ENCODE results near the gene SVBP.
A peak's percentile ranks its signal among the peaks of the same experiment; 100 is the strongest.
"Not testable (repeated sequence)": the region's sequence is repeated elsewhere in the genome, so short reads cannot be mapped to it uniquely, and the experiment has no call there.

The SVBP gene

GRCh38 chr1:42816585-42817439 lies at the start of gene SVBP, which contains the start of gene ERMAP:
Gene SVBP (minus strand): TSS chr1:42817397. CDS start chr1:42816544, 853 bp downstream.
Gene ERMAP (plus strand): TSS chr1:42817122. CDS start chr1:42830449, 13,327 bp downstream.
- DNase-seq (ENCODE audit: extremely low read depth in 1 of 2, low read depth in 1 of 2) = peak; percentile 82 to 97

- DNase-seq (ENCODE audit: extremely low read depth in 1 of 2, low read depth in 1 of 2) = no peak
Measured at GRCh38 chr1:42866549-42866948, 49.4 kb upstream of the SVBP start.

- DNase-seq (ENCODE audit: extremely low read depth in 1 of 2, low read depth in 1 of 2) = no peak
Measured at GRCh38 chr1:42861014-42861399, 43.8 kb upstream of the SVBP start.

- no peak for DNase-seq (ENCODE audit: extremely low read depth in 1 of 2, low read depth in 1 of 2)
Measured at GRCh38 chr1:42860339-42861013, 43.3 kb upstream of the SVBP start.

GRCh38 chr1:42859366-42859765 lies 42.2 kb upstream of the SVBP start:
- not testable (repeated sequence) for DNase-seq (ENCODE audit: extremely low read depth in 1 of 2, low read depth in 1 of 2)

- DNase-seq (ENCODE audit: extremely low read depth in 1 of 2, low read depth in 1 of 2) = not testable (repeated sequence)
Measured at GRCh38 chr1:42856554-42856953, 39.4 kb upstream of the SVBP start.

- no peak for DNase-seq (ENCODE audit: extremely low read depth in 1 of 2, low read depth in 1 of 2)
Measured at GRCh38 chr1:42853116-42853884, 36.1 kb upstream of the SVBP start.

GRCh38 chr1:42852608-42852980 lies 35.4 kb upstream of the SVBP start:
- no peak for DNase-seq (ENCODE audit: extremely low read depth in 1 of 2, low read depth in 1 of 2)

GRCh38 chr1:42851960-42852607 lies 34.9 kb upstream of the SVBP start:
- no peak for DNase-seq (ENCODE audit: extremely low read depth in 1 of 2, low read depth in 1 of 2)

GRCh38 chr1:42851420-42851819 lies 34.2 kb upstream of the SVBP start:
- DNase-seq (ENCODE audit: extremely low read depth in 1 of 2, low read depth in 1 of 2) = no peak

- no peak for DNase-seq (ENCODE audit: extremely low read depth in 1 of 2, low read depth in 1 of 2)
Measured at GRCh38 chr1:42849944-42850343, 32.7 kb upstream of the SVBP start.

GRCh38 chr1:42848823-42849537 lies 31.8 kb upstream of the SVBP start:
- no peak for DNase-seq (ENCODE audit: extremely low read depth in 1 of 2, low read depth in 1 of 2)

GRCh38 chr1:42847721-42848460 lies 30.7 kb upstream of the SVBP start:
- no peak for DNase-seq (ENCODE audit: extremely low read depth in 1 of 2, low read depth in 1 of 2)

- DNase-seq (ENCODE audit: extremely low read depth in 1 of 2, low read depth in 1 of 2) = no peak
Measured at GRCh38 chr1:42847111-42847595, 30.0 kb upstream of the SVBP start.

GRCh38 chr1:42846257-42847110 lies 29.3 kb upstream of the SVBP start, which contains the start of gene ZNF691:
Gene ZNF691 (plus strand): TSS chr1:42846613. CDS start chr1:42849659, 3,046 bp downstream.
- peak; percentile 69 to 73 for DNase-seq (ENCODE audit: extremely low read depth in 1 of 2, low read depth in 1 of 2)

- no peak for DNase-seq (ENCODE audit: extremely low read depth in 1 of 2, low read depth in 1 of 2)
Measured at GRCh38 chr1:42845866-42846256, 28.7 kb upstream of the SVBP start.

GRCh38 chr1:42845193-42845592 lies 28.0 kb upstream of the SVBP start:
- no peak for DNase-seq (ENCODE audit: extremely low read depth in 1 of 2, low read depth in 1 of 2)

GRCh38 chr1:42844592-42845140 lies 27.5 kb upstream of the SVBP start:
- no peak for DNase-seq (ENCODE audit: extremely low read depth in 1 of 2, low read depth in 1 of 2)
